ENCODE results near the gene KLK14.

Gene KLK14

GRCh38 chr19:51031880-51032225 lies 50.8 kb downstream of the KLK14 start:
- no peak for DNase-seq

- DNase-seq, result no peak
These were observed 51.3 kb downstream of the KLK14 start for GRCh38 chr19:51031220-51031879.

DNA sequence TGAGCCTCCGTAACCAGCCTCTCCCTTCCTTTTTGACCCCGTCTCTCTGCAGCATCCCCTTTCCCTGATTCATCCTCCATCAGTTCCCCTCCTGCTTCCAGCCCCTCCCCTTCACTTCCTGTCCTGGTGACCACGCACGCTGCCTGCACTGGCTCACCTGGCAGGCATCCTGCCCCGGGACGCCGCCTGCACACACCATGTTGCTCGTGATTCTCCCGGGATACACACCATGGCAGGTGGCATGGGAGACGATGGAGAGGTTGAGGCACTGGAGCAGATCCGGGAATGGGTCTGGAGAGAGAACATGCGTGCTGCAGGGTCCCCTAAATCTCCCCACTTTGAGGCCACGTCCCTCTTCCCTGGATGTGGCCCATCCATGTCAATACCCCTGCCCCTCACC lies 52.1 kb downstream of the KLK14 start:
- no peak for DNase-seq

- DNase-seq, result no peak
These were observed 53.0 kb downstream of the KLK14 start for GRCh38 chr19:51029718-51030117.
